Erythroblast (primary cell): ENCODE results near the gene TYSND1.

ENCODE experiments used
- GATA1 ChIP-seq: IDR thresholded peaks from 2 replicates; pipeline ENCODE4 v1.6.1; 2011; ENCODE audit warnings: low read depth, mild to moderate bottlenecking, control low read depth, low read length, moderate library complexity
- POLR2A ChIP-seq: IDR thresholded peaks from 2 replicates; pipeline ENCODE4 v1.6.1; 2011; ENCODE audit warnings: mild to moderate bottlenecking, low read length

DNA sequence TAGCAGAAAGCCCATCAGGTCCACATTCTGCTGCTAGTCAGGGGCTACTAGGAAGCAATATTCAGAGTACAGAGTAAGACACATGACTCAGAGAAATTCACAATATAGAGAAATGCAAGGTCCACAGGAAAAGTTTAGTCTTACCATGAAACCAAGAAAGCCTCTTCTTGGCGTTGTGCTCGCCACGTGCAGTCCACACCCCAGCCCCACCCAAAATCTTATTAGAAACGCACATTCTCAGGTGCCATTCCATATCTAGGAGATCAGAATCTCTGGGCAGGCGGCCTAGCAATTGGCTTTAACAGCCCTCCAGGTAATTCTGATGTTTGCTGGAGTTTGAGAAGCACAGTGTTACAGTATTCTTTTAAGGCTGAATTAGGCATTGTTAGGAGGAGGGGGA is 39.6 kb upstream of the TYSND1 start:
- TF ChIP-seq POLR2A, result no peak
- TF ChIP-seq GATA1, result no peak
